ENCODE results near the gene LIPA.
A peak's percentile ranks its signal among the peaks of the same experiment; 100 is the strongest.
"Not testable (repeated sequence)": the region's sequence is repeated elsewhere in the genome, so short reads cannot be mapped to it uniquely, and the experiment has no call there.

The LIPA gene

GRCh38 chr10:89251409-89252224, at the start of gene LIPA:
Gene LIPA (minus strand): TSS chr10:89251775. CDS start chr10:89247648, 4,127 bp downstream.
- Histone ChIP-seq H3K4me3 (ENCODE audit: low read length) (peak within 1 kb of the TSS; percentile 84), H3K27ac (ENCODE audit: low read length) (no peak within 1 kb of the TSS), H3K9me3 (ENCODE audit: insufficient read depth, low read depth, low read length) (peaks cover 23% of the 10 kb centered on the region), H3K9ac (ENCODE audit: low read depth, low read length) (peak within 1 kb of the TSS; percentile 53; the same call in 1 of the 2 replicates), H3K36me3 (ENCODE audit: insufficient read depth, low read depth, low read length) (no peaks in the 10 kb centered on the region), H3K27me3 (ENCODE audit: insufficient read depth, low read length) (peaks cover 11% of the 10 kb centered on the region), H3K4me1 (ENCODE audit: insufficient read depth, low read length) (peaks cover 3% of the 10 kb centered on the region; the same call in 1 of the 2 replicates)

- Histone ChIP-seq H3K4me1 (ENCODE audit: insufficient read depth, low read length) (peaks cover 9% of the 10 kb centered on the region; the same call in 1 of the 2 replicates), H3K36me3 (ENCODE audit: insufficient read depth, low read depth, low read length) (no peaks in the 10 kb centered on the region), H3K9me3 (ENCODE audit: insufficient read depth, low read depth, low read length) (no peaks in the 10 kb centered on the region), H3K27me3 (ENCODE audit: insufficient read depth, low read length) (no peaks in the 10 kb centered on the region), H3K4me3 (ENCODE audit: low read length) (no peak overlapping the region), H3K9ac (ENCODE audit: low read depth, low read length) (no peak overlapping the region), H3K27ac (ENCODE audit: low read length) (no peak overlapping the region)
Observed at GRCh38 chr10:89301232-89301631, 49.7 kb upstream of the LIPA start.

GRCh38 chr10:89299031-89299430, 47.5 kb upstream of the LIPA start:
- Histone ChIP-seq H3K4me3 (ENCODE audit: low read length) (no peak overlapping the region), H3K36me3 (ENCODE audit: insufficient read depth, low read depth, low read length) (no peaks in the 10 kb centered on the region), H3K9ac (ENCODE audit: low read depth, low read length) (no peak overlapping the region), H3K27ac (ENCODE audit: low read length) (no peak overlapping the region), H3K9me3 (ENCODE audit: insufficient read depth, low read depth, low read length) (no peaks in the 10 kb centered on the region), H3K27me3 (ENCODE audit: insufficient read depth, low read length) (no peaks in the 10 kb centered on the region), H3K4me1 (ENCODE audit: insufficient read depth, low read length) (peaks cover 9% of the 10 kb centered on the region; the same call in 1 of the 2 replicates)

GRCh38 chr10:89297791-89298190, 46.2 kb upstream of the LIPA start:
- no peak overlapping the region for H3K9ac ChIP-seq (ENCODE audit: low read depth, low read length)
- H3K9me3 ChIP-seq (ENCODE audit: insufficient read depth, low read depth, low read length) = no peaks in the 10 kb centered on the region
- peaks cover 9% of the 10 kb centered on the region; the same call in 1 of the 2 replicates for H3K4me1 ChIP-seq (ENCODE audit: insufficient read depth, low read length)
- no peak overlapping the region for H3K27ac ChIP-seq (ENCODE audit: low read length)
- H3K36me3 ChIP-seq (ENCODE audit: insufficient read depth, low read depth, low read length) = no peaks in the 10 kb centered on the region
- no peaks in the 10 kb centered on the region for H3K27me3 ChIP-seq (ENCODE audit: insufficient read depth, low read length)
- H3K4me3 ChIP-seq (ENCODE audit: low read length) = no peak overlapping the region

GRCh38 chr10:89297356-89297755, 45.8 kb upstream of the LIPA start:
- no peak overlapping the region for H3K27ac ChIP-seq (ENCODE audit: low read length)
- no peak overlapping the region for H3K9ac ChIP-seq (ENCODE audit: low read depth, low read length)
- no peaks in the 10 kb centered on the region for H3K36me3 ChIP-seq (ENCODE audit: insufficient read depth, low read depth, low read length)
- no peak overlapping the region for H3K4me3 ChIP-seq (ENCODE audit: low read length)
- H3K9me3 ChIP-seq (ENCODE audit: insufficient read depth, low read depth, low read length) = no peaks in the 10 kb centered on the region
- no peaks in the 10 kb centered on the region for H3K27me3 ChIP-seq (ENCODE audit: insufficient read depth, low read length)
- peaks cover 7% of the 10 kb centered on the region; the same call in 1 of the 2 replicates for H3K4me1 ChIP-seq (ENCODE audit: insufficient read depth, low read length)

- no peak overlapping the region for H3K4me3 ChIP-seq (ENCODE audit: low read length)
- no peaks in the 10 kb centered on the region for H3K36me3 ChIP-seq (ENCODE audit: insufficient read depth, low read depth, low read length)
- H3K4me1 ChIP-seq (ENCODE audit: insufficient read depth, low read length) = 0 out of 2 replicates have a peak, but pooled peaks cover 2% of the 10 kb centered on the region
- no peaks in the 10 kb centered on the region for H3K9me3 ChIP-seq (ENCODE audit: insufficient read depth, low read depth, low read length)
- no peak overlapping the region for H3K9ac ChIP-seq (ENCODE audit: low read depth, low read length)
- no peak overlapping the region for H3K27ac ChIP-seq (ENCODE audit: low read length)
- no peaks in the 10 kb centered on the region for H3K27me3 ChIP-seq (ENCODE audit: insufficient read depth, low read length)
Observed at GRCh38 chr10:89296220-89296648, 44.7 kb upstream of the LIPA start.

GRCh38 chr10:89295597-89295996, 44.0 kb upstream of the LIPA start:
- Histone ChIP-seq H3K36me3 (ENCODE audit: insufficient read depth, low read depth, low read length) (no peaks in the 10 kb centered on the region), H3K27me3 (ENCODE audit: insufficient read depth, low read length) (no peaks in the 10 kb centered on the region), H3K4me3 (ENCODE audit: low read length) (no peak overlapping the region), H3K27ac (ENCODE audit: low read length) (no peak overlapping the region), H3K4me1 (ENCODE audit: insufficient read depth, low read length) (no peaks in the 10 kb centered on the region), H3K9ac (ENCODE audit: low read depth, low read length) (no peak overlapping the region), H3K9me3 (ENCODE audit: insufficient read depth, low read depth, low read length) (no peaks in the 10 kb centered on the region)

DNA sequence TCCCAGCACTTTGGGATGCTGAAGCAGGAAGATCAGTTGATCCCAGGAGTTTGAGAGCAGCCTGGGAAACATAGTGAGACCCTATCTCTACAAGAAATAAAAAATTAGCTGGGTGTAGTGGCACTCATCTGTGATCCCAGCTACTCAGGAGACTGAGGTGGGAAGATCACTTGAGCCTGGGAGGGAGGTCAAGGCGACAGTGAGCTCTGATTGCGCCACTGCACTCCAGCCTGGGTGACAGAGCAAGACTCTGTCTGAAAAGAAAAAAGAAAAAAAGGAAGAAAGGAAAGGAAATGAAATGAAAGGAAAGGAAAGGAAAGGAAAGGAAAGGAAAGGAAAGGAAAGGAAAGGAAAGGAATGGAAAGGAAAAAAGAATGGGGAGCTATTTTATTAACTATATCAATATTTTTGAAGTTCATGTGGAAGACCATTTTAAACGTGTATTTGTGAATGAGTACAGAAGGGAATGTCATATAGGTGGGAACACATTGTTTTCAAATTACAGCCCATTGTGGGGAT, 43.2 kb upstream of the LIPA start:
- H3K4me1 ChIP-seq (ENCODE audit: insufficient read depth, low read length) = no peaks in the 10 kb centered on the region
- no peak overlapping the region for H3K27ac ChIP-seq (ENCODE audit: low read length)
- H3K9me3 ChIP-seq (ENCODE audit: insufficient read depth, low read depth, low read length) = no peaks in the 10 kb centered on the region
- no peaks in the 10 kb centered on the region for H3K27me3 ChIP-seq (ENCODE audit: insufficient read depth, low read length)
- no peak overlapping the region for H3K9ac ChIP-seq (ENCODE audit: low read depth, low read length)
- no peaks in the 10 kb centered on the region for H3K36me3 ChIP-seq (ENCODE audit: insufficient read depth, low read depth, low read length)
- no peak overlapping the region for H3K4me3 ChIP-seq (ENCODE audit: low read length)

DNA sequence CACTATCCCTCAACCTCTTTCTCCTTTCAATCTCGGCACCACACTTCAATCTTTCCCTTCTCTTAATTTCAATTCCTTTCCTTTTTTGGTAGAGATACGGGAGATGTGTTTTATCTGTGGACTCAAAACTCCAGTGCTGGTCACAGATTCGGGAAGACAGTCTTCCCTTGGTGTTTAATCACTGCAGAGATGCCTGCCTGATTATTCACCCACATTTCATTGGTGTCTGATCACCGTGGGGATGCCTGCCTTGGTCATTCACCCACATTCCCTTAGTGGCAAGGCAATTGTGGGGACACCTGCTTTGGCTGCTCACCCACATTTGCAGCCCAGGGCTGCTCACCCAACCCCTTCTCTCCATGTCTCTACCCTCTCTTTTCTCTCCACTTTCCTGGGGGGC, 33.7 kb upstream of the LIPA start:
- H3K9ac ChIP-seq (ENCODE audit: low read depth, low read length); H3K27me3 ChIP-seq (ENCODE audit: insufficient read depth, low read length); H3K27ac ChIP-seq (ENCODE audit: low read length); H3K36me3 ChIP-seq (ENCODE audit: insufficient read depth, low read depth, low read length); H3K9me3 ChIP-seq (ENCODE audit: insufficient read depth, low read depth, low read length); H3K4me3 ChIP-seq (ENCODE audit: low read length): not testable (repeated sequence)
- peaks cover 14% of the 10 kb centered on the region for H3K4me1 ChIP-seq (ENCODE audit: insufficient read depth, low read length)

DNA sequence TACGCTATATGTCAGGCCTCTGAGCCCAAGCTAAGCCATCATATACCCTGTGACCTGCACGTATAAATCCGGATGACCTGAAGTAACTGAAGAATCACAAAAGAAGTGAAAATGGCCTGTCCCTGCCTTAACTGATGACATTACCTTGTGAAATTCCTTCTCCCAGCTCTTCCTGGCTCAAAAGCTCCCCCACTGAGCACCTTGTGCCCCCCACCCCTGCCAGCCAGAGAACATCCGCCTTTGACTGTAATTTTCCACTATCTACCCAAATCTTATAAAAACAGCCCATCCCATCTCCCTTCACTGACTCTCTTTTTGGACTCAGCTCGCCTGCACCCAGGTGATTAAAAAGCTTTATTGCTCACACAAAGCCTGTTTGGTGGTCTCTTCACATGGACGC, 33.1 kb upstream of the LIPA start:
- not testable (repeated sequence) for H3K9me3 ChIP-seq (ENCODE audit: insufficient read depth, low read depth, low read length); H3K27ac ChIP-seq (ENCODE audit: low read length); H3K27me3 ChIP-seq (ENCODE audit: insufficient read depth, low read length); H3K36me3 ChIP-seq (ENCODE audit: insufficient read depth, low read depth, low read length); H3K9ac ChIP-seq (ENCODE audit: low read depth, low read length); H3K4me3 ChIP-seq (ENCODE audit: low read length)
- H3K4me1 ChIP-seq (ENCODE audit: insufficient read depth, low read length) = peaks cover 14% of the 10 kb centered on the region

- no peaks in the 10 kb centered on the region for H3K36me3 ChIP-seq (ENCODE audit: insufficient read depth, low read depth, low read length)
- peak overlapping the region; percentile 4; the same call in 1 of the 2 replicates for H3K9ac ChIP-seq (ENCODE audit: low read depth, low read length)
- H3K4me3 ChIP-seq (ENCODE audit: low read length) = no peak overlapping the region
- no peaks in the 10 kb centered on the region for H3K9me3 ChIP-seq (ENCODE audit: insufficient read depth, low read depth, low read length)
- H3K27ac ChIP-seq (ENCODE audit: low read length) = no peak overlapping the region
- H3K4me1 ChIP-seq (ENCODE audit: insufficient read depth, low read length) = peaks cover 14% of the 10 kb centered on the region
- no peaks in the 10 kb centered on the region for H3K27me3 ChIP-seq (ENCODE audit: insufficient read depth, low read length)
Observed at GRCh38 chr10:89283936-89284475, 32.4 kb upstream of the LIPA start.

Data from iPS-20b (cell line).